ENCODE measurements around the gene PIGU.

The PIGU gene

DNA sequence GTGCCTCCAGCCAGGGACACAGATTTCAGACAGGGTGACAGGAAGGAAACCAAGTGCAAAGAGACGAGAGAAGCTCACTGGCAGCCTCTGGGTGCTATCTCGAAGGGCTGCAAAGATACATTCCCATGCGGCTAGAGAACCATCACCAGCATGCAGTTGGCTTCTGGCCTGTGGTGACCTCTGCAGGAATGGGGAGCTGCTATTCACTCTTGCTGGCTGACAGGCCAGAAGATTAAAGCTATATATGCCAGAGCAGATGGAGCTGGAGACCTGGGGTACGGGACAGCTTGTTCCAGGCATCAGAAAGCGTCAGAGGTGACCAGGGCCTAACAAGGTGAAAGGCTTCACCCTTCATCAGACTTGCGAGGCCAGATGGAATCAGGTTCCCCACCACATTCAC is 98.4 kb downstream of the PIGU start:
- no peak for DNase-seq (ENCODE audit: low spot score)

DNA sequence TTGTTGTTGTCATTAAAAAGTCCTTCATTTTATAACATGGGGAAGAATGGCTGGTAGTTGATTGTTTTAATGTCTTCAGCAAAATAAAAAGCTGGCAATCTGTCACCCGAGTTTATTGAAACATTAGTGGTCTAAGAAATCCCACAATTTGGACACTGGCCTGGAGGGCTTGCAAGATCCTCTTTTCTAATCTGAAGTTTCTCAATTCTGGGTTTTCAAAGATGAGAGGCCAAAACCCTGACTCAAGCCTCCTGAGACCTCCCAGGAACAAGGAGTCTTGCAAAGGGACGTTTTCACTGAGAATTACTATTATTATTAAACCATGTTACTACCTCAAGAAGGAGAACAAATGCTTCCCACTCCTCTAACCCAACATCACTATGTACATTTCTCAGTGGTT is 98.9 kb downstream of the PIGU start:
- DNase-seq (ENCODE audit: low spot score), result no peak

DNA sequence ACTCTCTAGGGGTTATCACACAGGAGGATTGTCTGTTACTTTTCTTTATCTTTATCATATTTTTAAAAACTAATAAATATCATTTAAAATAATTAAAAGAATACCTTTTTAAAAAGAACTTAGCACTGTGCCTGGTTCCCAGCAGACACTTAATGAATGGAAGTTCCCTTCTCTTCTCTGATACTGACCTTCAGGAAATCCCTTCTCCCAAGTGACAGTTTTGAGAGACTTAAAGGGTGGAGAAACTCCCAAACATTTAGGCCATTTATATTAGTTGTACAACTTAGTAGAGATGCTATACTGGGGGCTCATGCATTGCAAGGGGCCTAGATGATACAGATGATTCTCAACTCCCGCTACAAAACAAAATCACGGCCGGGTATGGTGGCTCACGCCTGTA is 99.8 kb downstream of the PIGU start:
- no peak for DNase-seq (ENCODE audit: low spot score)

DNA sequence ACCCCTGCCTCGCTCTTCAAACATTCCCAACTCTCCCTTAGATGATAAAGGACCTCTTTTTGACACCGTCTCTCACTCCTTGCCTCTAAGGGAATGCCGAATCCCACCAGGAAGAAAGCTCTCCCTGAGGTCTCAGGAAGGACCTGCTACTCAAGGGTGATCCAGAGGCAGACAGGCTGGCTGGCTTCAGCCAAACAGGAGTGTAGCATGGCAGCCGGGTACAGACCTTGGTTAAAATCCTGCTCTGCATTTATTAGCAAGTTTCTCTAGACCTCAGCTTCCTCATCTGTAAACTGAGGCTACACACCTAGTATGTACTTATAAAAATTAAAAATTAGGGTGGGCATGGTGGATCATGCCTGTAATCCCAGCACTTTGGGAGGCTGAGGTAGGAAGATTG is 101.1 kb downstream of the PIGU start:
- DNase-seq (ENCODE audit: low spot score), result no peak

DNA sequence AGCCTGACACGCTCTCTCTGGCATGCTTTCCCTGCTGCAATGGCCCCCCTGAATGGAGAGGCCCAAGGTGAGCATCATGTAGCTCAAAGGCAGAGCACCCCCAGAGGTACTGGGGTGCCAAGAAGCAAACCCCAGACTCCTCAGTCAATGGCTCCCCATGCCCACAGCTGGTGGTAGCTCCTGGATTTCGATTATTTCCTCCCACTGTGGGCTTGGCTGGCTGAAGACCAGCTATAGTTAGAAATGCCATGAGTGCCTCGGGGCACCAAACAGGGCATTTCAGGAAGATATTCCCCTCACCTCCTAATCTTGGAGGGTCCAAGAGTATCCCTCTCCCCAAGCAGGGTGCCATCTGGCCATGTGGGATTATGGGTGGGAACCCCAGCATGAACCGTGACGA is 101.6 kb downstream of the PIGU start:
- DNase-seq (ENCODE audit: low spot score), result no peak

DNA sequence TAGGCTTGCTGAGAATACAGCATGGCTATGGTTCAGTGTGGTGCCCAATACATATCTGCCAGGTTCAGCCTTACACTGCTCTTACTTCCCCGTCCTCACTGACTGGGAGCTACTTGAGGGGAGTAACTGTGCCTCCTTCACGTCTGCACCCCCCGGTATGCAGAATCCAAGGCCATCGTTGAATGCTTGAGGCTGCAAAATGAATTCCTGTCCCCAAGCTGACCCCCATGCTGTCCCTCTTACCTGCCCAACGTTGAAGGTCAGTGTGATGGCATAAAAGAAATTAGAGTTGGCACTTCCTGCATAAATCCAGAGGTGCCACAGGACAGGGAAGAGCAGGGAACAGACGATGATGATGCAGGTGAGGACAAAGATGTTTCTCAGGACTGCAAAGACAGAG is 102.0 kb downstream of the PIGU start:
- no peak for DNase-seq (ENCODE audit: low spot score)

DNA sequence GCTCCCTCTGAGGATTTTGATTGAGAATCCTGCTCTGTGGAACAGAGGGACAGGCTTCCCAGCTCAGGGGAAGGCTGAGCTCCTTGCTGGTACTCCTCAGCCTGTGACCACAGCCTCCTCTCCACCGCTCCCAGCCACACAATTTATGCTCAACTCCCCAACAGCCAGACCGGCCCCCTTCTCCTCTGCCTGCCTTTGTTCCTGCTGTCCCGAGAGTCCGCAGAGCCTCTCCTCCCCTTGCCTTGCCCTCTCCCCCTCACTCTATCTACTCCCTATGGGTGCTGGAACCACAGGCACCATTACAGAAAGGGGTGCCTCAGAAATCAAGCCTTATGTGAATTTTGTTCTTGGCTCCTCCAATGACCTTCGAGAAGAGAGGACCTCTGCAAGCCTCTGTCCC is 102.5 kb downstream of the PIGU start:
- no peak for DNase-seq (ENCODE audit: low spot score)

DNA sequence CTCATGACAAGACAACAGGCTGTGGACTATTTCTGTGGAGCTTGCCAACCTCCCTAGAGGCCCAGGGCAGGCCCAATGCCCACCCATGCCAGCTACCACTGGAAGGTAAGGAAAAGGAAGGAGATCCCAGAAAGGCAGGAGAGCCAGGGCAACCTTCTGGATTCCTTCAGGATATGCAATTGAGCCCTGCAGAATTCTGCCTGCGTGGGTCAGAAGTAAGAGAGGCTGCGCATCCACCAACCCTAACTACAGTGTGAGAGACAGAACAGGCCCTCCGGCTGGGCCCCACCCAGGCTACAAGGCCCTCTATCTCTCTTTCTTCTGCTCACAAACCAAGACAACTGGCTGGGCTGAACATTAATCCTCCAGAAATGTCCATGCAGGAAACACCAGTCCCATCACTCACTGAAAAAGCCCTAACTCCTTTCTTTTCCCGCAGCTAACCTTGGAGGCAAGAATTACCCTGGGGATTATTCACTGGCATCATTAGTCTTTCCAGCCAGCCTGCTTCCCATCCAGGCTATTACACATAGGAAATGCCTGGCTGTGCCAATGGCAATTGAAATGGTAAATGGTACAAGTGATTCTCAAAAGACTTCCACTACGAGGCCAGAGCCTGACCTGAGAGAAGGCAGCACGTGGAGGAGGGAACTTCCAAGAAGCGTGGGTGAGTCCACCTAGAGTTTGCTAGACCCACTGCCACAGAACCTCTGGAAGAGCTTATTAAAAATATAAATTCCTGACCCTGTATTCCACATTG is 103.2 kb downstream of the PIGU start:
- DNase-seq (ENCODE audit: low spot score), result no peak

DNA sequence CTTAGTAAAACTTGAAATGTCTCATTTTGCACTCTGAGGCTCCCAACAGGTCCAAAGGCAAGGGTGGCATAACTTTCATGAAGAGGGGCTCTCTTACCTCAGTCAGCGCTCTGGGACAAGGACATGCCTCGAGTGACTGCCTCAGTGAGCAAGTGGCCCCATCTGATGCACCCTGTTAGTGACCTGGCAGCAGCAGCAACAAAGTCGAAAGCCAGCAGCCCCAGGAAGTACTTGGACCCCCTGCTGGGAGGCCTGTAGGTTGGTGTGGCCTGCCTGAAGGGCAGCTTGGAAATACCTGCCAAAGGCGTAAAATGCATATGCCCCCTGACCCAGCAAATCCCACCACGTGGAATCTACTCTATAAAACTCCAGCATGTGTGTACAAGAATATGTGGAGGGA is 105.1 kb downstream of the PIGU start:
- DNase-seq (ENCODE audit: low spot score), result no peak

DNA sequence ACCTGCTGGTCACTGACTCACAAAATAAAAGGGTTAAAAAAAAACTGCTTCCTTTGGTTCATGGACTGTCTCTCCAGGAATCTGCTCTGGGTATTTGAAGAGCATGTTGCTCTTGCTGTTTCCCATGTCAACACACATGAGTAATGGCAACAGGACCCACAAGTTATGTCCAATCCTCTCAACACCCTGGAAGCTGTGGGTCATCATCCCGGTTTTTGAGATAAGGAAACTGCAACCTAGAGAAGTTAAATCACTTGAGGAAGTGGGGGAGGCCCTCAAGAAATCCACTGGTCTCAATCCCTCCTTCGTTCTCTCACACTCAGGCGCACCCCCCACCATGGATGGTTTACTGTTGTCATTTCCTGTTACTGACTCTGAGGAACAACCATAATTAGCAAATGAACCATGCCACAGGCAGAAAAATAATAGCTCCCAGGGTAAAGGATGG is 106.0 kb downstream of the PIGU start:
- DNase-seq (ENCODE audit: low spot score), result no peak

DNA sequence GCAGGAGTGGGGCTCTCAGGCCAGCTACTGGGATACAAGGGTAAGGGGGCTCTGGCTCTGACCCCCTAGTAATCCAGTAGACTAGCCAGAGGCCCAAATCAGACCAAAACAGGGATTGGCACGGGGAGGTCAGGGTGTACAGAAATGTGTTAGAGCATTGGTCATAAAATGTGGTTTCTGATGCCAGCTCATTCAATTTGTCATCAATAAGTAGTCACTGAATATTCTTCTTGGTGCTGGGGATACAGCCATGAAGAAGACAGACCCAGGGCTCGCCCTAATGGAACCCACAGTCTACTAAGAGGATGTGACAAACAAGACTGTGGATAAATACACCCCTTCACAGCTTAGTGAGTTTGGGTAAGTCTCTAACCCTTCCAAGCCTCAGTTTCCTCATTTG is 107.3 kb downstream of the PIGU start:
- no peak for DNase-seq (ENCODE audit: low spot score)

DNA sequence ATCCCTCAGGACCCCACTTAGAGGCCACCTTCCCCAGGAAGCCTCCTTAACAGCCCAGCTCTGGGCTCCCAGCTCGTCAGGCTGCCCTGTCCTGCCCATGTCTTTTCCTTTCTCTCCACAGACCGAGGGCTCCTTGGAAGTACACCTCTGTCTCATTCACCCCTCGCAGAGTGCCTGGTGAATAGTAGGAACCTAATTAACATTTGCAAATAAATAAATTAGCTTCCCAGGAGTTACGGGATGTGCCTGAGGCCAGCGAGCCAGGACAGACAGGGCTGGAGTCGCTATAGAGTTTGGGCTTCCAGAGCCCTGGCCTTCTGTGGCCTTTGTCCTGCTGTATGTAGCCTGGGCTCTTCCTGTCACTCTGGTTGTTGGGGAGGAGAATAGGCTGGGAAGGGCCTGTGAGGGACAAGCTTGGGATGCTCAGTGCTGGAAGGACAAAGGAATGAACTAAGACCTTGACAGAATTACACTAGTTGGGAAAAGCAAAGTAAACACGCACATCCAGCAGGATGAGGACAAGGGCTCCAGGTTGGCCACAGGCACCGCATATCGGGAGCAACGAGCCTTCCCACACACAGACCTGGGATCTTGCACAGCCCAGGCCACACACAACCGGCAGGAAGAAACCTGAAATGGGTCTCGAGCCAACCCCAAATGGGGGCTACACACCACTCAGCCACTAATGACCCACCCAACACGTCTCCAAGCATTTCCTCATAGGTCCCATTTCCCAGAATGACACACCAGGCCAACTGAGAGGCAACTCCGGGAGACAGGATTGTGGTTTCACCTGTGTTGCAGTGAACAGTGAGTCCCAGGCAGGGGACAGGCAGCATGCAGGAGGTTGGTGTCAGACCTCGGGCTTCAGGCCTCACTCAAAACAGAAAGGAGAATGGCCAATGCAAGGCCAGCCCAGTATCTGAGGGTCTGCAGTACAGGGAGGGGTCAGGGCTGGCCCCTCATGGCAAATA is 108.7 kb downstream of the PIGU start:
- no peak for DNase-seq (ENCODE audit: low spot score)

DNA sequence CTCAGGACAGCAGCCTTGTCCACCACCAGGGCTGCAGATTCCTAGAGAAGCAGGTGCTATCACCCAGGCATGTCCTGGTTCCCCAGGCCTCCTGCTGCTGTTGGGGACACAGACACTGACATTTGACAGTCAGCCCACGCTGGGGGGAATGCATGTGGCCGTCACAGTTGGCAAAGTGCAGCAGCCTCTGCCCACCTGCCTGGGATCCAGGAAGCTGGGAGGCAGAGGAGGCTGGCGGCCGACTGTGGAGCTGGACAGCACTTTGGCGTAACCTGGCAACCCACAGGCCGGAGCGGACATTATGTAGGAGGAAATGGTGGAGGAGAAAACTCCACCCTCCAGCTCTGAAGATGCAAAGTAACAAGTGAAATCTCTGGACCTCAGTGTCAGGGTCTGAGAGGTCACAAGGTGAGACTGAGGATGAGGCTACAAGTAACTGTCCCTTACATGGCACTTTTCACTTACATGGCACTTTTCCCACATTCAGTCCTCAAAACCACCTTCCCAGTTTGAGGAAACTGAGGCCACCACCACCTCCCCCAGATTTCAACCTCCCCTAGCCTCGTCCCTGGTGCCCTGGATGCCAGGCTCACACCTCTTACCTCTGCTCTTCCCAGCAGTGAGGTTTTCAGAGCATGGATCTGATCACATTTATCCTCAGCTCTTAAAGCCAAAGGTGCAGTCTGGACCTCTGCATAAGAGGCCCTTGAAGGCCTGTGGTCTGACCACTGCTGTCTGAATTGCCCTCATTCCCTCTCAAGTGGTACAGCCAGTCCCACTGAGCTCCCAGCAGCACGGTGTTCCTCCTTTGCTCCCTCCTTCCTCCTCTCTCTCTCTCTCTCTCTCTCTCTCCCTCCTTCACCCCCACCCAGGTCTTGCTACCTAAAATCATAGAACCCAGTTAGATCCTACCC is 109.7 kb downstream of the PIGU start:
- no peak for DNase-seq (ENCODE audit: low spot score)

DNA sequence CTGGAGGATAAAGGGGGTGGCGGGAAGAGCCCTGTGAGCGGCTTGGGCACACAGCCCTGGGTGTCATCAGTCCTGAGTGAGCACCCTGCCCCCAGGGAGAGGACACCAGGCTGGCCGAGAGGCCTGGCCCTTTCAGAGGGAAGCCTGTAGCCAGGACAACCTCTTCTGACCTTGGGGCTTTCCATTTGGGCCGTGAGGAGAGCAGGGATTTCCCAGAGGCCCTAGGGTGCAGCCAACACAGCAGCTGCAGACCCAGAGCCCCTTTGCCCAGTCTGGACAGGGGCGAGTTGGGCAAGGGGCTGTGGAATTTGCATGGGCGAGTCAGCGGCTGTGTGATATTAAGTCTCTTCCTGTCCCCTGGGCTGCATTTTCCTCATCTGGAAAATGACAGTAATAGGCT is 112.1 kb downstream of the PIGU start:
- DNase-seq (ENCODE audit: low spot score), result no peak

DNA sequence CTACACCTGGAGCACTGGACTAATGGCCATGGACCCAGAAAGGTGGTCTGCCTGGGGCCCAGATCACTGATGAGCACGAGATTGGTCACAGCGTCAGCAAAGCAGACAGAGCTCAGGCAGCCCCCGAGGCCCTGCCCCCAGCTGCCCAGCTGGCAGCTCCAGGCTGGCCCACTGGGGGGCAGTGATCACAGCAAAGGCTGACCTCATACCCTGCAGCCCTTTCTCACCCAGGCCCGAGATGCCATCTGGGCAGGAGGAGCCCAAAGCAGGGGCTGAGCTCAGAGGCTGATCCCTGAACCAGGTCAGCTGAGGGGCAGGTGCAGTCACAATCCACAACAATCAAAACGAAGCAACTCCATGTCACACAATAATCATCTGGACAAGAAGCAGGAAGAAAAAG is 114.3 kb downstream of the PIGU start:
- DNase-seq (ENCODE audit: low spot score), result peak; percentile 35

DNA sequence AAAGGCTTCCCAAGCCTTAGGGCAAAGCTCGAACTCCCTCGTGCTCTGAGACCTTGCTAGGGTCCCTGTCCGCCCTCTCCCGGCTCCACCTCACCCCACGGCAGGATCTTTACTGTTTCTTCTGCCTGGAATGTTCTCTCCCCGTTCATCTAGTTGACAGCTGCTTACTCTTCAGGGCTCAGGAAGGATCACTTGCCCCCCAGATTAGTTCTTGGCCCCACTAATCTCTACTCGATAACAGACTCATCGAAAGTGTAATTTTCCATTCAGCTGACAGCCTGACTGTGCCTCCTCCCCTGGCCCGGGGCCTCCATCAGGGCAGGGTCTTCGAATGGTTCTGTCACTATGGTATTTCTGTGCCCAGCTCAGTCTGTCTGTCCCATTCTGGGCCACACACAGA is 115.2 kb downstream of the PIGU start:
- no peak for DNase-seq (ENCODE audit: low spot score)

DNA sequence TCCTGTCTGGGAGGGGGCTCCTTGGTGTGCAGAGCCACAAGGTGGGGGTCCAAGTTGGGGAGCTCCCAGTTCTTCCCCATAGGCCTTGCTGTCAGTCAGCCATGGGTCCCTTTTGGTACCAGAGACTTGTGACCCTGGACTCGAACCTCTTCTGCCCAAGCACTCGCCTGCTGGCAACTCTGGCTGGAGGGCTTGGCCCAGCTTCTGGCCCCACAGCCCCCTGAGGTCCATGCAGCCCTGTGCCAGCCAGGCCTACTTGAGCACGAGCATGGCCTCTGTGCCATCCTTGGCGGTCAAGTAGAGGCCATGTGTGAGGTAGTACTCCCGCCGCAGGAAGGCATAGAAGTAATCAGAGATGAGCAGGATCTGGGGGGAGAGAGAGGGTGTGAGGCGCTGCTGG is 116.3 kb downstream of the PIGU start:
- DNase-seq (ENCODE audit: low spot score), result no peak

DNA sequence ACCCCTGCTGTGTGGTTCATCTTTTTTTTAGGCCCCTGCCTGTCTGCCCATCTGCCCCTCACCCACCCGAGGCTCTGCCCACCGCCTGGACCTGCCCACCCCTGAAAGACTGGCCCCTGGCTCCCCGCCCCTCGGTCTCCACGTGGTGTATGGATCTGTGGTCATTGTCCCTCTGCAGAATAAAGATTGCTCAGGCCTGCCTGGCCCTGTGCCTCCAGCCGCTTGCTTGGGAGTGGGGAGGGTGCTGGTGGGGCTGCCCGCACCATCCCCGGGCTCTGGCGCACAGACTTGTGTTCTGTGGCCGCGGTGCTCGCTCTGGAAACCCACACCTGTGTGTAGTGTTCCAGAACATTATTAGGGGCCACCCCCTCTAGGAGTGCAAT is 116.8 kb downstream of the PIGU start:
- DNase-seq (ENCODE audit: low spot score), result no peak

DNA sequence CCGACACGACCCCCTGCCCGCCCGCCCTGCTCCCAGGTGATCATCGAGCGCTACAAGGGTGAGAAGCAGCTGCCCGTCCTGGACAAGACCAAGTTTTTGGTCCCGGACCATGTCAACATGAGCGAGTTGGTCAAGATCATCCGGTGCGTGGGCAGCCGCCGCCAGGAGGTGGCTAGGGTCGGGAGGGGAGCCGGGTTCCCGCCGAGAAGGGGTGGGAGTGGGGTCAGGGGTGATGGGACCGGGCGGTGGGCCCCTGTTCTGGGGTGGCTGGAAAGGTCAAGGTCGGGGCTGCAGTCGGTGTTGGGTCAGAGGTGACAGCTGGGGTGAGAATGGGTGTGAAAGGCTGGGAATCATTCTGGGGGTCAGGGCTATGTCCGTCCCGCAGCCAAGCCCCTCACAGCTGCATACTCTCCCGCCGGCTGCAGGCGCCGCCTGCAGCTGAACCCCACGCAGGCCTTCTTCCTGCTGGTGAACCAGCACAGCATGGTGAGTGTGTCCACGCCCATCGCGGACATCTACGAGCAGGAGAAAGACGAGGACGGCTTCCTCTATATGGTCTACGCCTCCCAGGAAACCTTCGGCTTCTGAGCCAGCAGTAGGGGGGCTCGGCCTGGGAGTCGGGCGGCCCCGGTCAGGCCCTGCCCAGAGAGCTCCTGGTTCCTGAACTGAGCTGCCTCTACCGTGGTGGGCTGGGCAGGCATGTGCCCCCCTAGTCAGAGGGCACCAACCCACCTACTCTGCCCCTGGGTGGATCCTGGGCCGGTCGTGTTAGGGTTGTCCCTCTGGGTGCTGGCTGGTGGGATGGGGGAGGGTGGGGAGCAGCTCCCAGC is 117.4 kb downstream of the PIGU start:
- DNase-seq (ENCODE audit: low spot score), result no peak

DNA sequence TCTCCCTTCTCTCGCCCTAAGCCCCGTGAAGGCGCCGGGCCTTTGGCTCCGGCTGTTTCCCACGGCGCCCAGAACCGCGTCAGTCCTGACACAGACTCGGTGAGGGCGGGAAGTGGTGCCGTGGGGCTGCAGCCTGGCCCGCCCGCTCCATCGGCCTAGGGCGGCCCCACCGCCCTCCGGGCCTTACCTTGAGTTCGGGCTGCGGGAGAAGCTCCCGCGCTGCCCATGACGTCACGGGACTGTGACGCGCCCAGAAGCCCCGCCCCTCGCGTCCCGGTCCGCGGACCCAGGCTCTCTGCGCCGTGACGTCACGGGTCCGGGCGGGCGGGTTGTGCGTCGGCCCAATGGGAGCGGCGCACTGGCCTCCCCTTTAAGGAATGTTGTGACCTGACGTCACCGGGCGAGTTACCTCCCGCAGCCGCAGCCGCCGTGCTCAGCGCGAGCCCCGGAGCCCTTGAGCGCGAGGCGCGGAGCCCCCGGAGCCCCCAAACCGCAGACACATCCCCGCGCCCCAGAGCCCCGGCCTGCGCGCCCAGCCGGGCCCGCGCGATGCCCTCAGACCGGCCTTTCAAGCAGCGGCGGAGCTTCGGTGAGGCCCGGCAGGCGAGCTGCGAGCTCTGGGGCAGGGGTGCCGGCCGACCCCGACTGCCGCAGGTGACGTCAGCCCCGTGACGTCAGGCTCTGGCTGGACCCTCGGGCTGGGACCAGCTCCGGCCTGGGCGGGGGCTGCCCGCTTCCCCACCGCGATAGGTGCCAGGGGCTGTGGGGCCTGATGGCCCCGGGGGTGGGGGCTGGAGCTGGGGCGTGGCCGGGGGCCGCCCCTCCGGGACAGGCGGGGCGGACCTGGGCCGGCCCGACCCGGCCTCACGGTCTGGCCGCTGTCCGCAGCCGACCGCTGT is 118.3 kb downstream of the PIGU start, which contains the start of gene MAP1LC3A:
Gene MAP1LC3A, plus strand, starts transcription at position 399 of the 899 bp plus-strand sequence. Its CDS starts 151 bp downstream, at position 550.
- peak; percentile 92 for DNase-seq (ENCODE audit: low spot score)

All from COLO829 (cell line).